GM19351 (cell line): ENCODE data around the gene WDR3.
A peak's percentile ranks its signal among the peaks of the same experiment; 100 is the strongest.
"Not testable (repeated sequence)": the region's sequence is repeated elsewhere in the genome, so short reads cannot be mapped to it uniquely, and the experiment has no call there.

Experiments
- ATAC-seq: cut with Tn5 transposase; IDR thresholded peaks from one replicate; pipeline ENCODE4 v1.9.1; 2021; ENCODE audit warnings: mild to moderate bottlenecking, moderate library complexity; ENCODE audit not compliant: unreplicated experiment

Gene WDR3

DNA sequence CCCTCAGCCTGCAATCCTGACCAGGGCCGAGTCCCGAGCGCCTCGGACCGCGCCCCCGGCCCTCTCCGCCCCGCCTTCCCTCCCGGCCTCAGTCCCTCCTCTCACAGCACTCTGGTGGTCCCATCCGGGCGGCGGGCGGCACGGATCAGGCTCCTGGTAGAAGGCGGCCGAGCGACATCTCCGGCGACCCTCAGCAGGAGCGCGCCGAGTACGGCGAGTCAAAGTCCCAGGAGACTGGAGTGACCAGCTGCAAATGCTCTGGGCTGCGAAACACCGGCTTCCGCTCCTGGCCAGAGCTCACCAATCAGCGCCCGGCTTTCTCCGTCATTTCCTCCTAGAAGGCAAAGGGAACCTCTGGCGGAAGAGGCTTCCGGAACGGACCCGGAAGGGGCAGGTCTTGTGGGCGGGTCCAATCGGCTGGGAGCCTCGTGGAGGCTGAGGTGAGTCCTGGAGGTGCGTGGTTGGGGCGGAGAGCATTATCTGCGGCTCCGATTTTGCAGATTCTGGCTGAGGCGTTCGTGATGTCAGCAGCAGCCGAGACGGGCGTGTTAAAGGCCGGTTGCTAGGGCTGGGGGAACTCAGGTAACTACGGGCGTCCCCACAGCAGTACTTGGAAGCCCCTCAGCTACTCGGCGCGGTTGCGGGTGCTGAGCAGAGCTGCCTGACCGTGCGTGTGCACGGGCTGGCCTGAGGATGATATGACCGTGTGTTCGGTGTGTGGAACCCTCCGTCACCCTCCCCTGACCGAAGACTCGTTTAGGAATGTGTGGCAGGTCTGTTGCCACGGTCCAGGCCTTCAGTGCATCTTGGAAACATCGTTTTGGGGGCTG, at the start of gene WDR3, which contains the start of gene GDAP2:
Gene WDR3, plus strand, starts transcription at position 397 of the 830 bp plus-strand sequence. CDS start 3,581 bp downstream, outside the sequence.
Gene GDAP2, minus strand, starts transcription at position 279 of the 830 bp plus-strand sequence. CDS start 9,264 bp downstream, outside the sequence.
- ATAC-seq, result peak; percentile 92

DNA sequence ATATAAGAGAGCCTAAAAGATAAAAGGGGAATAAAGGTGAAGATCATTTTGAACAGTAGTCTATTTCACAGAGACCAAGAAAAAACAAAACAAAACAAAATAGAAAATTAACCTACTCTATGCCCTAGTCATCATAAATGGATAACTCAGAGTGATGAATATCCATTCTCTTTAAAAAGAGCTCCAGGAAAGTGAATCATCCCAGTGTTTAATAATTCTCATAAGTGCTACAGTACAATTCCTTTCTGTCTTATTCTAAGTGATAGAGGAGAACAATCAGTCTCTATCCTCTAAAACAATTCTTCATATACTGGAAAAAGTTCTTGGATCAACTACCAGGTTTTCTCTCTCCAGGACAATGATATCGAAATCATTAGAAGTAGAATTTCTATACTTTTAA, 45.9 kb upstream of the WDR3 start:
- ATAC-seq, result no peak

DNA sequence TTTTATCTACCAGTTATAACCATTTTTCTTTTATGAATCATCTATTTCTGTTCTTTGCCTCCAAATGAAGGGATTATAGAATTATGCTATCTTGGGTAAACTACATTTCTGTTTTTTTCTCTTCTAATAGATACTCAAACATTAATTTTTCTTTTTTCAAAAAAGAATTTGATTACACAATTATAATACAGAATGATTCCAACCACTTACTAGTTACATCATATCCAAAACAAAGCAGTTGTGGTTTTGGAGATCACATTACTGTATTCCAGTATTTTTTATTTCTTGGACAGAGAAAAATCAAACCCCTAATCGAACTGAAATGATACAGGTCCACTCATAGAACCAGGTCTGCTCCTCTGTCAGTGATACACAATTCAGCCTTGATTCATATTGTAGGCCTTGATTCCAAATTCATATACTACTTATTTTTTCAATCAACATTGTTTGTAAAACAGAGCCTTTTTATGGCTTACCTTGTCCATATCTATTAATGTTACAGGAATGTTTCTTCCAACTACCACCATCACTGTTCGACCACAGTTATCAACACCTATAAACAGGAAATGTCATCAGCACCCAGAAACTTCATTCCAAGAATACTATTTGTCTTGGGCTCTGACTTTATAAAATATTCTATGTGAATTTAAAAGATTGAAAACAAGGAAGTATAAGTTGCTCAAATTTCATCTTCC, 43.3 kb upstream of the WDR3 start:
- no peak for ATAC-seq

DNA sequence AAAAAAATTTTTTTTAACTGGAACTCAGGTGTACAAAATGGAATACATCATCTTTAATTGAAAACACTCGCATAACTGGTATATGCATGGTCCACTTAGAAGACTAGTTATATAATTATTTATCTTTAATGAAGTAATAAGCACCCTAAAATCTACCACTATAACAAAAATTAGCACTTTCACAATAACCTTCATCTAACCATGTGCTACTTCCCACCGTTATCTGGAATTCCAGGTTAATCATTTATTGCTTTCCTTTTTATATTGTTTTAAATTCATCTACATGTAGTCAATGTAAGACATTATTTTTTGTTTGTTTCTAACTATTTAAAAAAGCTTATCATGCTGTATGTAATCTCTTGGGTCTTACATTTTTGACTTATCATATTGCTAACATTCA, 39.1 kb upstream of the WDR3 start:
- no peak for ATAC-seq

DNA sequence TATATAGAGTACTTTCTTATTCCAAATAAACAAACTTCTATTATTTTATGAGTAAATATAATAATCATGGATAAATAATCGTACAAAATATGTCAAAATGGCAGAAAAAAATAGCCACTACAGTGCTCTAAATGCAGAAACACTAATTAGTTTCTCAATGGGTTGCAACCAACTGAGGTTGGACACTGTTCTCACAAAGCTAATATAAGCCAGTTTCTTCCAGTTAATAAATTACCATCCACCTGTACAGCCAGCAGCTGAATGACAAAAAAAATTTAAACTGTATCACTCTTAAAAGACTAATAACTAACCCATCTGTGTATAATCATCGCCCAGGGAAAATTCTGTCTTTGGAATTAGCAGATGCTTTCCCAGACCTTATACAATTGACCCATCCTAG, 37.0 kb upstream of the WDR3 start:
- ATAC-seq, result no peak

DNA sequence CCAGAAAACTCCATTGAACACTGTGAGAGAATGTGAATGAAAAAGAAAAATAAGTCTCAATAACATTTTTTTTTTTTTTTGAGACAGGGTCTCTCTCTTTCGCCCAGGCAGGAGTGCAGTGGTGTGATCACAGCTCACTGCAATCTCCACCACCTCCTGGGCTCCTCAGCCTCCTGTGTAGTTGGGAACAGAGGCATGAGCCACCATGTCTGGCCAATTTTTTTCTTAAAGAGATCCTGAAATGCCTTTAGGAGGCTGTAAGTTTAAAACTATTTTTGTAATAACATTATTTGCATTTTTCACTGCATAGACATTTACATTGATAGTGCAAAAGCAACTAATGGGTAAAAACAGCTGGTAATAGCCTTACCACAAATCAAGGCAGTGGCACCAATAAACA, 35.5 kb upstream of the WDR3 start:
- ATAC-seq, result no peak

DNA sequence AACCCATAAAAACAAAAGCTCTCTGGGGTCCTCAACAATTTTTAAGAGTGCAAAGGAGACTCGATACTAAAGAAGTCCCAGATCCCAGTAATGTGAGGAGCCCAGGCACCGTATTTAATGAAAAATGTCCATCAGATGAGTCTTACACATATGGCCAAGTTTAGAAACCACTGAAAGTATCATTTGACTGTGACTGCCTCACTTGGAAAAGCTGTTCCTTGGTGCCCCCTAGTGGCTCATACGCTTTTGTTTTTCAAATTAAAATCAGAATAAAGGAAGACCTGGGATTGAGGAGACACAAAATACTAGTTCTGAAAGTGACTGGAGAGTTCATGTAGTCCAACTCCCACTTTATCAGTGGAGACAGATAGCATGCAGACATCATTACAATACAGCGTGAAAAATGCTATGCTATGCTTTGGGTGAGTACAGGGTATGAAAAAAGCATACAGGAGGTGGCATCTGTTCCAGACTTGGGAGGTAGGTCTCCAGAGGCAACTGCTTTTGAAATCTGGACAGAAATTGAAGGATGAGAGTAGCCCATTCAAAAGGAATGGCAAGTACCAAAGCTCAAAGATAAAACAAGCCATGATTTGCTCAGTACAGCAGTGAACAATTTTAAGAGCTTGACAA, 33.9 kb upstream of the WDR3 start:
- peak; percentile 97 for ATAC-seq

DNA sequence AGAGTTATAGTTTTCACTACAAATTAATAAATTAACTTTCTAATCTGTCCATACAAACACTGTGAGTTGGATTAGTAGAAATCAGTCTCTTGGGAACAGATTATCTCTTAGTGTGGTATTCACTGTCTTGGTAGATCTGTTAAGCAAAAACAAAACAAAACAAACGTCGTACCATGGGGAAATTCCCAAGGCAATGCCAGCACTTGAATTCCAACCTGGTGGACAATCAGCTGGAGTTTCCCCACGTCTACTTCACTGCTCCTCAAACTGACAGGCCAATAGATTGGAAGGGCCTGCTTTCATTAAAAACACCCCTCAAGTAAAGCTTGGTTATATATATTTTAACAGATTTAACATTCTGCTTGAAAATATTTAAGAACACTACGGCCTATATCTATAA, 32.0 kb upstream of the WDR3 start:
- ATAC-seq, result no peak

DNA sequence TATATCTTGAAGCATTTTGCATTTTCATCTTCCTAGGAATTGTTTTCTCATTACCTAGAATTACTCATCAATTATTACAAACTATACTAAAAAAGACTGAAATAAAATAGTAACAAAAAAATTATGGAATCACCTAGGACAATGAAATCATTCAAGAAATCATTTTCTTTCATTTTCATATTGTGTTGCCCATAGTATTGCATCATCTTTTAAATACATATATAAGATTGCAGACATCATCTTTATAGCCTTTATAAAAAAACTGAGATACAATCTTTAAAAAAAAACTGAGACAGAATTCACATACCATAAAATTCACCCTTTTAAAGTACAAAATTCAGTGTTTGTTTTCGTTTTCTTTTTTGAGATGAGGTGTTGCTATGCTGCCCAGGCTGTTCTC, 29.7 kb upstream of the WDR3 start:
- ATAC-seq, result no peak

DNA sequence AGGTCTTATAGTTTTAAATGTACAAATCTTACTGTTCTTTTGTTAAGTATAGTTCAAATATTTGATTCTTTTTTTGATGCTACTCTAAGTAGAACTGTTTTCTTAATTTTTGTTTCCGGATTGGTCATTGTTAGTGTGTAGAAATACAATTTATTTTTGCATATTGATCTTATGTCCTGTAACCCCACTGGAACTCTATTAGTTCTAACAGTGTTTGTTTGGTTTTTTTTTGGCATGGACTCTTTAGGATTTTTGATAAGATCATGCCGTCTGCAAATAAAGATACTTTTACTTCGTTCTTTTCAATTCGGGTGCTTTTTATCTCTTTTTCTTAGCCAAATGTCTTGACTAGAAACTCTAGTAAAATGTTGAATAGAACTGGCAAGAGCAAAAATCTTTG, 26.6 kb upstream of the WDR3 start:
- ATAC-seq, result no peak

DNA sequence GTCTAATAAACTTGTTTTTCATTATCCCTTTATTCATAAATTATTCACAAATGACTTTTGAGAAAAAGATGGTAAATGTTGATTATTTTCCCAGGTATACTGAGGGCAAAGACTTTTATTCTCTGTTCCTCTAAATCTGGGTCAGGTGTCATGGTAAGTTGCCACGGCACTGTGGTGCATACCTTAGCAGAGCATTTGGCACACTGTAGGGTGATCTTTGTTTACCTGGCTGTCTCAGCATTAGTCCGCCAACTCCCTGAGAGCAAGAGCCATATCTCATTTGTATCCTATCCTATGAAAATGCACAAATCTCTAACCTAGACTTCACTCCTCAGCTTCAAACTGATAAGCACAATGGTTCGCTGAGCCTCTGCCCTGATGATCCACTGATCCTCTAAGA, 25.1 kb upstream of the WDR3 start:
- no peak for ATAC-seq

DNA sequence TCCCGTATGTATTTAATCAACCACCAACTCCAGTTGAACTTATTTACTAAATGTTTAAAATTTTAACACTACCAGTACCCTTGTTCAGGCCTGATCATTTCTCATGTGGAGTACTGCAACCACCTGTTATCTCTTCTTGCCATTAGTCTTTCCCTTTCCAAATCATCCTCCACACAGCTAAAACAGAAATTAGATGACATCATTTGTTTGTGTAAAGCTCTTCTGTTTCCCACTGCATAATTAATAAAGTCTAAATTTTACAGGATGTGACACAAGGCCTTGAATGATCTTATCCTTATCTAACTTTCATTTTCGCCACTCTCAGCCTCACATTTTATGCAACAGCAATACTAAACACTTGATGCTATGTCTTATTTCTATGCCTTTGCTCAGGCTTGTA, 24.5 kb upstream of the WDR3 start:
- ATAC-seq, result no peak

DNA sequence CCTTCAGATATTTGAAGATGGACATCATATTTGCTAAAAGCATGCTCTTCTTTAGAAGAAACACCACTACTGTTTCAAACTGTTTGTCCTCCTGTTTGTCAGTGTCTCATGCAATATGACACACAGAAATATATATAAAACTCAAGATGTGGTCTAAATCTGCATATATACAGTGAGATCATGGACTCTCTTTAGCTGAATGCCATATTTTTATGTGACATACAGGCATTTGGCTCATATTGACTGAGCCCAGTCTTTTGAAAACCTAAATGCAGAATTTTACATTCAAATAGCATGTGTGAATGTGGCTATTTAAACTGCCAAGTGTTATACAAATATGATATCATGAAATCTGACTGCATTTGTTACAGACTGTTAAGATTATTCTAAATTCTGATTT, 18.5 kb upstream of the WDR3 start:
- no peak for ATAC-seq

DNA sequence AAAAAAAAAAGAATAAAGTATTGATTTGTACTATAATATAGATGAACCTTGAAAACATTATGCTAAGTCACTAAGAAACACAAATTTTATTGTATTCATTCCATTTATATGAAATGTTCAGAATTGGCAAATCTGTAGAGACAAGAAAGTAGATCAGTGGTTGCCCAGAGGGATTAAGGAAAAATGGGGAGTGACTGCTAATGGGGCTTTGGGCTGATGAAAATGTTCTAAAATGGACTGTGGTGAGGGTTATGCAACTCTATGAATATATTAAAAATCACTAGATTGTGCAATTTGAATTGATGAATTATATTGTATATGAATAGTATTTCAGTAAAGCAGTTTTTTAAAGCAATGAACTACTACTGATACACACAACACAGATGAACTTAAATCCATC, 10.2 kb upstream of the WDR3 start:
- ATAC-seq, result no peak

DNA sequence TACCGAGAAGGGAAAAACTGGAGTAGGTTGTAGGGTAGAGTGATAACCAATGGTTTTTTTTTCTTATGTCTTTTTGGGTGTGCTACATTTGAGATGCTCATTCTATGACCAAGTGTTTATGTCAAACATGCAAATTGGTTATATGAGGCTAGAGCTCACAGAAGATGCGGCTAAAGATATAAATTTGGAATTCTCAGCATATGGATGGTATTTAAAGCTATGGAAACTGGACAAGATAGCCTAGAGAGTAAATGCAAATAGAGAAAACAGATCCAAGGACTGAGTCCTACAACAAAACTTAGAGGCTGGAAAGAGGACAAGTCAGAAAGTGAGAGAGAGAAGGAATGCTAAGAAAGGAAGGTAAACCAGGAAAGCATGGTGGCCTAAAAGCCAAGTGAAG, 7.5 kb upstream of the WDR3 start:
- ATAC-seq, result no peak

DNA sequence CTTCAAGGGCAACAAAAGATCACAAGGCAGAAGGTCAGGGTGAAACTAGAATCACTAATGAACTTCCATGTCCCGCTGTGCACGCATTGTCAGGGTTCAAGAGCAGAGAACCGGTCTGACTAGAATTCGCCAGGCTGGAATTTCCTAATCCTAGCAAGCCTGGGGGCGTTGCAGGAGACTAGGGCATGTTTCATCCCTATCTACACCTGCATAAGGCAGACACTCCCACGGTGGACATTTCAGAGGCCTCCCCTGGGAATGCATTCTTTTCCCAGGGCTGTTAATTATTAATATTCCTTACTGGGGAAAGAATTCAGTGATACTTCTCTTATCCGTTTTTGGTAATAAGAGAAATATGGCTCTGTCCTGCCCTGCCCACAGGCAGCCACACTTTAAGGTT, 6.8 kb upstream of the WDR3 start:
- ATAC-seq, result not testable (repeated sequence)

DNA sequence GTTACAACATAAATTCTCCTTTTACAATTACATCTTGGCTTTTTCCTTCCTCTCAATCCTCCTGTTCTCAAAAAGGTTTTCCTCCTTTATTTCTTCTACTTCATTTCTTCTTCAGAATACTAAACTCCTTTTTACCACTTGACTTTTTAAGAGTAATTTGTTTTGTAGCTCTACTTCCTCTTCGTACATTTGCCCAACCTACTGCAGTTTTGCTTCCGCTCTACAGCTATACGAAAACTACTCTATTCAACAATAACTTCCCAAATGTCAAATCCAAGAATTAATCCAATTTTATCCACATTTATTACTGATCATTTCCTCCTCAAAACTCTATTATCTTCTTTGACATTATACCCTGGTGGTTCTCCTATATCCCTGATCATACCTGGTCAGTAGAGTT, 3.6 kb upstream of the WDR3 start:
- ATAC-seq, result no peak

DNA sequence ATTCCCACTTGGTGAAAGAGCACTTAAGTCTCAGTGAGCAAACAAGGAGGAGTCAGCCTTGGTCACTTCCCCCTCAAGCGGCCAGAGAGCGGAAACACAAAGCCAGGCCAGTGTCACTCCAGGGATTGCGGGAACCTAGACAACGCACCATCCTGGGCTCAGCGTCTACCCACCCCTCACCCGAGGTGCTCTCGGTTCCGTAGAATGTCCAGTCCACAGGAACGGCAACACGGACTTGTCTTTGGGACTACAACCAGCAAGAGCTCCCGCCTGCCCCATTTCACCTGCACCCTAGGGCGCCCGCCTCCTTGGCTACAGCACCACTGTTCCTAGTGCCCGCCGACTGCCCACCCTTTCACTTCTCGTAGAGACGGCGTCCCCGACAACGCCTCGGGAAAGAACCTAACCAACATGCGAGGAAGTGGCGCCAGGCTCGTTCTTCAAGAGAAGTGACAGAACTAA, 627 bp upstream of the WDR3 start:
- peak; percentile 38 for ATAC-seq

DNA sequence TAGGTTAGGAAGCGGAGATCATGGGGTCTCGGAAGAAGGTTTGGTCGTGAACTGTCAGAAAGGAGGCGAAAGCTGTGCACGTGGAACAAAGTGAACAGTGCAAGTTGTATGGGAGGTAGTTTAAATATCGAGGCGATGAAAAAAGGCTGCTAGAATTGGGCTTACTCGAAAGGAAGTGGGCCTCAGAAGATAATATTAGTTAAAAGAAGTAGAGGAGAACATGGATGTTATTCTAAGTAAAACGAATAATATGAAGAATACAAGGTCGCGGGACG, 571 bp downstream of the WDR3 start:
- peak; percentile 2 for ATAC-seq

DNA sequence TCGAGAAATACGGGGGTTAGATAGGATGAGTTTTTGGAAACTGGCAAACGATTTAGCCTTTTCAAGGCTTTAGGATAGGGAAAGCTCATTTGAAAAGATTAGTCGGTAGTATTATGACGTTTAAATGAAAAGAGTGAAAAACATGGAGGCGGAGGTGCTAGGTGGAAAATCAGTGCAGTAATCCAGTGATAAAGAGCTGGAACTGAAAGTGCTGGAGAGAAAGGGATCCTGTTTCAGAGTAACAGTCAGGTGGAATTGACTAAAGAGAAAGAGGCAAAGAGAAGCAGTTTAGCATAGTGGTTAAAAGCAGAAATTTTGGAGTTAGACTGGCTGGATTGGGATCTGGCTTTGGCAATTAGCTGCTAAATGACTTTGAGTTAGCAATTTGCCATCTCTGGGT, 945 bp downstream of the WDR3 start:
- no peak for ATAC-seq

DNA sequence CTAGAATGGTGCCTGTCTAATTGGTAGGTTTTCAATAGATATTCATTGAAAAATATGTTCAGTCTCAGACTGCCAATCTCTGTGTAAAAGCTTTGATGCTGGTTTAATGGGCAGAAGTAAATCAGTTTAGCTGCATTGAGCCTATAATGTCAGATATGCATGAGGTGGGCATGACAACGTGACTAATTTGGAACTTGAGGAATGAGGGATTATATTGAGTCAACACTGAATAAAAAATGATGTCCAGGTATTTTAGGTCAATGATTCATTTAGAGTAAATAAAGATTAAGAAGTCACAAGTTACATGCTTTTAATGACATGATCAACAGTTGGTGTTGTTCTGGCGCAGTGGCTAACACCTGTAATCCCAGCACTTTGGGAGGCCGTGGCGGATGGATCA, 3.0 kb downstream of the WDR3 start:
- no peak for ATAC-seq

DNA sequence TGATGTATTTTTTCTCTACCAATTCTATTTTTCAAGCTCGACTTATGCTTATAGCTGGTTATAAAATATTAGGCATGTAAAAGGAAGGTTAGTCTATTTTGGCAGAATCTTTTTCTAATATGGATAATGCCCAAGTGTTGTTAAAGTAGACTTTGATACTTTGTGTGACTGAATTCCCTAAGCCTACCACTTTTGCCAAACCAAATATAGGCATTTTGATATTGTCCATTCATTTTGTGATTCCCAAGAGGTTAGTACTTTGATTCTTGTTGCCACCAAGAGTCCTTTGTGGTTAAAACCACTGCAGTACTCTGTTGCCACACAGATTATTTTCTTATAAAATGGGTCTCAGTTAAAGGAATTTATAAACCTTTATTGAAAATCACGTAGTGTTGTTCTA, 4.2 kb downstream of the WDR3 start:
- ATAC-seq, result no peak
